ENCODE results near the gene CD200. TPM values are rescaled to one million over a fixed set of nuclear protein-coding genes. Genes with fewer than 3 reads are reported as not detected.

Gene CD200
- total RNA-seq, 1 experiment from 2014 or later: not detected

DNA sequence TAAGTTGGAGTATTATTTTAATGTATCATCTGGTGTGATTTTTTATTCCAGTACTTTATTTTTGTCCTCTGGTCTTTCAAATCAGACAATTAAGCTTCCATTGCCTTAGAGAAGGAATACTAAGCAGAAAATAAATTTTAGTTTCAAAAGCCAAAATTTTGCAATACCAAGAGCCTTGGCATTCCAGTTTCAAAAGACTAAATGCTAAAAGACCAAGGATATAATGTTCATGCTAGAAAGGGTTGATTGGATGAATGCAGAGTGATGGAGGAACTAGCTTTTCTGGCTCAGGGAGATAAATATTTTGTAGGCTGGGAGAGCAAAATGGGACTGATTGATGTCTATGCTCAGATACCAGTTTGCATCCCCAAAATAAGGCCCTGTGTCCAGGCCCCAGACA lies 6.2 kb downstream of the CD200 start:
- no TSS peak for BruUV-seq (replicated peaks)
- H3K9me2 ChIP-seq (replicated peaks; ENCODE audit: low read length): no peaks in the 10 kb centered on the region
- no peaks in the 10 kb centered on the region for H3F3A ChIP-seq (ENCODE audit: low read length, unreplicated experiment)
- DNase-seq (no peak), ATAC-seq (no peak)
- ChIA-PET CTCF (no interaction called here), POLR2A (ENCODE audit: unreplicated experiment) (no interaction called here)
- TF ChIP-seq EZH2 (IDR thresholded peaks at IDR 0.05; ENCODE audit: low read length, unreplicated experiment) (no peak), CTCF (conservative IDR thresholded peaks at IDR 0.05; ENCODE audit: low read depth, low read length) (no peak), EZH2phosphoT487 (IDR thresholded peaks at IDR 0.05; ENCODE audit: borderline replicate concordance, low read length) (no peak)
- peaks cover 3% of the 10 kb centered on the region; the same call in 1 of the 2 replicates for H4K20me1 ChIP-seq (ENCODE audit: low read length)
- H3K27me3 ChIP-seq (ENCODE audit: low read length): peaks cover 88% of the 10 kb centered on the region
- no peaks in the 10 kb centered on the region for H3K4me1 ChIP-seq (ENCODE audit: insufficient read depth, low read length)
- H3K27ac ChIP-seq (ENCODE audit: low read length): no peak overlapping the region
- H3K4me3 ChIP-seq (ENCODE audit: low read length): no peak overlapping the region
- no peak overlapping the region for H2AFZ ChIP-seq (ENCODE audit: low read length)
- H3K36me3 ChIP-seq (ENCODE audit: low read depth, low read length): no peaks in the 10 kb centered on the region
- intact Hi-C loops (cut with micrococcal nuclease): no loop called here
- H3K4me2 ChIP-seq (ENCODE audit: low read length): no peak overlapping the region
- no peaks in the 10 kb centered on the region for H3K9me3 ChIP-seq (ENCODE audit: low read length)
- H3K79me2 ChIP-seq (ENCODE audit: low read length): no peaks in the 10 kb centered on the region
- no peak overlapping the region for H3K9ac ChIP-seq (ENCODE audit: low read length)

- BruUV-seq (replicated peaks): no TSS peak
- no peak overlapping the region for H2AFZ ChIP-seq (ENCODE audit: low read length)
- H3K4me1 ChIP-seq (ENCODE audit: insufficient read depth, low read length): no peaks in the 10 kb centered on the region
- H3K36me3 ChIP-seq (ENCODE audit: low read depth, low read length): no peaks in the 10 kb centered on the region
- no peak overlapping the region for H3K4me3 ChIP-seq (ENCODE audit: low read length)
- H3K4me2 ChIP-seq (ENCODE audit: low read length): no peak overlapping the region
- no peak overlapping the region for H3K9ac ChIP-seq (ENCODE audit: low read length)
- DNase-seq: no peak
- H3K27me3 ChIP-seq (ENCODE audit: low read length): peaks cover 90% of the 10 kb centered on the region
- no peaks in the 10 kb centered on the region for H3K9me2 ChIP-seq (replicated peaks; ENCODE audit: low read length)
- no peaks in the 10 kb centered on the region for H3K9me3 ChIP-seq (ENCODE audit: low read length)
- CTCF ChIA-PET: no interaction called here
- no peaks in the 10 kb centered on the region for H3K79me2 ChIP-seq (ENCODE audit: low read length)
- no peak overlapping the region for H3K27ac ChIP-seq (ENCODE audit: low read length)
- intact Hi-C loops (cut with micrococcal nuclease): no loop called here
- ATAC-seq: no peak
- TF ChIP-seq CTCF (conservative IDR thresholded peaks at IDR 0.05; ENCODE audit: low read depth, low read length): no peak
- TF ChIP-seq EZH2phosphoT487 (IDR thresholded peaks at IDR 0.05; ENCODE audit: borderline replicate concordance, low read length): no peak
- no peak for TF ChIP-seq EZH2 (IDR thresholded peaks at IDR 0.05; ENCODE audit: low read length, unreplicated experiment)
- no peaks in the 10 kb centered on the region for H3F3A ChIP-seq (ENCODE audit: low read length, unreplicated experiment)
- POLR2A ChIA-PET (ENCODE audit: unreplicated experiment): no interaction called here
- peaks cover 3% of the 10 kb centered on the region; the same call in 1 of the 2 replicates for H4K20me1 ChIP-seq (ENCODE audit: low read length)
Observed at GRCh38 chr3:112339609-112340008, 6.7 kb downstream of the CD200 start.

DNA sequence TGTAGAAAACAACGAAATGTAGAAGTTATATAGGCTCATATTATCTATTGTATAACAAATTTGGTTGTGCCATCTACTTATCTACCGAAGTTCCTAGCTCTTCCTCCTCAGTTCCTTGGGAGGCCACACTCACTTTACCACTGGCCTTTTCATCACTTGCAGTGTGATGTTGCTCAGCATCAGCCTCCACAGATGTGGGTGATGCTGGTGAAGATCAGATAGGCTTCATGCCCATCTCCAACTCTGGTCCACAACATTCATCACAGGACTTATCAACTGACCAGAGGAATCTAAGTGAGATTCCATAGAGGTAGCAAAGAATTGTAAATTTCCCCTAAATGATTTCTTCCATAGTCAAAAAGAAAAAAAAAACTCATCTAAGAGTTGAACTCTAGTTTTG lies 8.4 kb downstream of the CD200 start:
- no peak for ATAC-seq
- ChIA-PET POLR2A (ENCODE audit: unreplicated experiment) (no interaction called here), CTCF (no interaction called here)
- Histone ChIP-seq H3K4me2 (ENCODE audit: low read length) (no peak overlapping the region), H3K9me3 (ENCODE audit: low read length) (no peaks in the 10 kb centered on the region), H3K9ac (ENCODE audit: low read length) (no peak overlapping the region), H3K4me3 (ENCODE audit: low read length) (no peak overlapping the region), H4K20me1 (ENCODE audit: low read length) (peaks cover 3% of the 10 kb centered on the region; the same call in 1 of the 2 replicates), H3K27me3 (ENCODE audit: low read length) (peaks cover 88% of the 10 kb centered on the region), H3K27ac (ENCODE audit: low read length) (no peak overlapping the region), H2AFZ (ENCODE audit: low read length) (no peak overlapping the region), H3K4me1 (ENCODE audit: insufficient read depth, low read length) (no peaks in the 10 kb centered on the region), H3F3A (ENCODE audit: low read length, unreplicated experiment) (no peaks in the 10 kb centered on the region), H3K79me2 (ENCODE audit: low read length) (no peaks in the 10 kb centered on the region), H3K36me3 (ENCODE audit: low read depth, low read length) (no peaks in the 10 kb centered on the region), H3K9me2 (replicated peaks; ENCODE audit: low read length) (no peaks in the 10 kb centered on the region)
- intact Hi-C loops (cut with micrococcal nuclease): no loop called here
- BruUV-seq (replicated peaks): no TSS peak
- TF ChIP-seq EZH2phosphoT487 (IDR thresholded peaks at IDR 0.05; ENCODE audit: borderline replicate concordance, low read length) (no peak), CTCF (conservative IDR thresholded peaks at IDR 0.05; ENCODE audit: low read depth, low read length) (no peak), EZH2 (IDR thresholded peaks at IDR 0.05; ENCODE audit: low read length, unreplicated experiment) (no peak)
- no peak for DNase-seq

Measured in PC-3 (cell line).